WTC11 (cell line): Measurements from ENCODE around the gene DMBX1. TPM values are rescaled to one million over a fixed set of nuclear protein-coding genes. Genes with fewer than 3 reads are reported as not detected.

Experiments
- ATAC-seq: fragments of 200-7000 bp; cut with Tn5 transposase; 2 replicates; pipeline ENCODE4 v1.10.0; 2021; ENCODE audit warnings: mild to moderate bottlenecking, moderate library complexity
- CTCF ChIA-PET: fragments of 300-600 bp; sonication (Branson Sonifier 250); formaldehyde crosslinking; loops from one replicate; lab custom pipeline; 2021; ENCODE audit warnings: antibody characterized with exemption; lab: Charles Lee
- POLR2A ChIA-PET: fragments of 350-600 bp; sonication (Branson Sonifier 250); formaldehyde crosslinking; loops from one replicate; lab custom pipeline; 2021; ENCODE audit warnings: antibody characterized with exemption; lab: Charles Lee
- DNase-seq: peaks from one replicate; pipeline ENCODE4 v3.0.0; 2021; ENCODE audit warnings: low spot score
- H3K27ac Mint-ChIP-seq: 2 replicates; pipeline ENCODE4 v1.8.0; 2021; ENCODE audit warnings: mixed read lengths
- H3K27me3 Mint-ChIP-seq: 2 replicates; pipeline ENCODE4 v1.8.0; 2021; ENCODE audit warnings: low read depth, mild to moderate bottlenecking, moderate library complexity, mixed read lengths
- H3K36me3 Mint-ChIP-seq: 2 replicates; pipeline ENCODE4 v1.8.0; 2021; ENCODE audit warnings: mixed read lengths
- H3K4me1 Mint-ChIP-seq: 2 replicates; pipeline ENCODE4 v1.8.0; 2022; ENCODE audit warnings: mixed read lengths
- H3K4me3 Mint-ChIP-seq: 2 replicates; pipeline ENCODE4 v1.8.0; 2021; ENCODE audit warnings: mild to moderate bottlenecking, moderate library complexity, mixed read lengths
- H3K9me3 Mint-ChIP-seq: 2 replicates; pipeline ENCODE4 v1.8.0; 2021; ENCODE audit warnings: mixed read lengths
- ATF1 ChIP-seq: sonication (generic); formaldehyde crosslinking; IDR thresholded peaks from 2 replicates; pipeline ENCODE4 v1.8.1; 2023; ENCODE audit warnings: mild to moderate bottlenecking, moderate library complexity, missing genetic modification reagents
- CBFB ChIP-seq: sonication (generic); formaldehyde crosslinking; IDR thresholded peaks from 2 replicates; pipeline ENCODE4 v1.8.1; 2022; ENCODE audit warnings: mild to moderate bottlenecking, low read depth, missing genetic modification reagents
- ELF4 ChIP-seq: sonication (generic); formaldehyde crosslinking; IDR thresholded peaks from 2 replicates; pipeline ENCODE4 v1.8.1; 2022; ENCODE audit warnings: low read depth, mild to moderate bottlenecking, moderate library complexity, missing genetic modification reagents
- GTF2I ChIP-seq: fragments of 250-450 bp; sonication (Bioruptor Pico); conservative IDR thresholded peaks from 2 replicates; pipeline ENCODE4 v1.4.0; 2021; ENCODE audit warnings: mild to moderate bottlenecking
- IRF2 ChIP-seq: sonication (generic); formaldehyde crosslinking; IDR thresholded peaks from 2 replicates; pipeline ENCODE4 v1.8.0; 2022; ENCODE audit warnings: low read depth, missing genetic modification reagents, borderline replicate concordance
- JAZF1 ChIP-seq: fragments of 250-450 bp; sonication (Bioruptor Pico); IDR thresholded peaks from 2 replicates; pipeline ENCODE4 v1.9.0; 2021; ENCODE audit warnings: moderate library complexity, mild to moderate bottlenecking, inconsistent platforms
- MXD4 ChIP-seq: fragments of 250-450 bp; sonication (Bioruptor Pico); IDR thresholded peaks from 2 replicates; pipeline ENCODE4 v1.8.0; 2021; ENCODE audit warnings: mild to moderate bottlenecking, moderate library complexity, borderline replicate concordance
- NFATC4 ChIP-seq: fragments of 250-450 bp; sonication (Bioruptor Pico); IDR thresholded peaks from 2 replicates; pipeline ENCODE4 v1.9.0; 2021; ENCODE audit warnings: mild to moderate bottlenecking
- NFE2L1 ChIP-seq: sonication (generic); formaldehyde crosslinking; IDR thresholded peaks from 2 replicates; pipeline ENCODE4 v1.8.1; 2023; ENCODE audit warnings: missing genetic modification reagents
- RORB ChIP-seq: fragments of 250-450 bp; sonication (Bioruptor Pico); IDR thresholded peaks from 2 replicates; pipeline ENCODE4 v1.9.0; 2021; ENCODE audit warnings: mild to moderate bottlenecking
- SMAD3 ChIP-seq: sonication (generic); formaldehyde crosslinking; IDR thresholded peaks from 2 replicates; pipeline ENCODE4 v1.8.0; 2022; ENCODE audit warnings: missing genetic modification reagents, mild to moderate bottlenecking, borderline replicate concordance
- SMAD4 ChIP-seq: sonication (generic); formaldehyde crosslinking; IDR thresholded peaks from 2 replicates; pipeline ENCODE4 v1.8.0; 2022; ENCODE audit warnings: mild to moderate bottlenecking, missing genetic modification reagents
- TCF7 ChIP-seq: sonication (generic); formaldehyde crosslinking; IDR thresholded peaks from 2 replicates; pipeline ENCODE4 v1.8.0; 2022; ENCODE audit warnings: mild to moderate bottlenecking, low read depth, missing genetic modification reagents, moderate library complexity
- TEAD1 ChIP-seq: sonication (generic); formaldehyde crosslinking; IDR thresholded peaks from 2 replicates; pipeline ENCODE4 v1.8.0; 2022; ENCODE audit warnings: mild to moderate bottlenecking, missing genetic modification reagents
- ZBTB21 ChIP-seq: sonication (generic); formaldehyde crosslinking; IDR thresholded peaks from 2 replicates; pipeline ENCODE4 v1.8.1; 2023; ENCODE audit warnings: mild to moderate bottlenecking, missing genetic modification reagents, borderline replicate concordance
- ZNF219 ChIP-seq: sonication (generic); formaldehyde crosslinking; IDR thresholded peaks from 2 replicates; pipeline ENCODE4 v1.8.0; 2023; ENCODE audit warnings: missing genetic modification reagents, mild to moderate bottlenecking, borderline replicate concordance
- ZNF263 ChIP-seq: sonication (generic); formaldehyde crosslinking; IDR thresholded peaks from 2 replicates; pipeline ENCODE4 v1.8.1; 2022; ENCODE audit warnings: low read depth, mild to moderate bottlenecking, moderate library complexity, missing genetic modification reagents
- ZNF671 ChIP-seq: fragments of 250-450 bp; sonication (Bioruptor Pico); IDR thresholded peaks from 2 replicates; pipeline ENCODE4 v1.8.0; 2021; ENCODE audit warnings: mild to moderate bottlenecking
- total RNA-seq: library from RNA; stranded (reverse); gene quantifications from 3 replicates; pipeline ENCODE4 v1.2.3, GENCODE V29; 2021
- TF ChIP-seq, protein P1 (sequence below): sonication (generic); formaldehyde crosslinking; IDR thresholded peaks from 2 replicates; pipeline ENCODE4 v1.8.0; 2022; ENCODE audit warnings: mild to moderate bottlenecking, missing genetic modification reagents
- TF ChIP-seq, protein P2 (sequence below): sonication (generic); formaldehyde crosslinking; IDR thresholded peaks from 2 replicates; pipeline ENCODE4 v1.8.0; 2022; ENCODE audit warnings: missing genetic modification reagents
- TF ChIP-seq, protein P3 (sequence below): fragments of 250-450 bp; sonication (Bioruptor Pico); IDR thresholded peaks from 2 replicates; pipeline ENCODE4 v1.9.0; 2021; ENCODE audit warnings: moderate library complexity, mild to moderate bottlenecking, inconsistent platforms, borderline replicate concordance
- TF ChIP-seq, protein P4 (sequence below): sonication (generic); formaldehyde crosslinking; IDR thresholded peaks from 2 replicates; pipeline ENCODE4 v1.8.0; 2022; ENCODE audit warnings: mild to moderate bottlenecking, missing genetic modification reagents
- TF ChIP-seq, protein P5 (sequence below): fragments of 250-450 bp; sonication (Bioruptor Pico); conservative IDR thresholded peaks from 2 replicates; pipeline ENCODE4 v1.9.0; 2021; ENCODE audit warnings: mild to moderate bottlenecking
- TF ChIP-seq, protein P6 (sequence below): sonication (generic); formaldehyde crosslinking; IDR thresholded peaks from 2 replicates; pipeline ENCODE4 v1.8.1; 2023; ENCODE audit warnings: mild to moderate bottlenecking, missing genetic modification reagents, moderate library complexity

Gene DMBX1
- total RNA-seq, 1 experiment from 2014 or later, result 3.7 TPM

DNA sequence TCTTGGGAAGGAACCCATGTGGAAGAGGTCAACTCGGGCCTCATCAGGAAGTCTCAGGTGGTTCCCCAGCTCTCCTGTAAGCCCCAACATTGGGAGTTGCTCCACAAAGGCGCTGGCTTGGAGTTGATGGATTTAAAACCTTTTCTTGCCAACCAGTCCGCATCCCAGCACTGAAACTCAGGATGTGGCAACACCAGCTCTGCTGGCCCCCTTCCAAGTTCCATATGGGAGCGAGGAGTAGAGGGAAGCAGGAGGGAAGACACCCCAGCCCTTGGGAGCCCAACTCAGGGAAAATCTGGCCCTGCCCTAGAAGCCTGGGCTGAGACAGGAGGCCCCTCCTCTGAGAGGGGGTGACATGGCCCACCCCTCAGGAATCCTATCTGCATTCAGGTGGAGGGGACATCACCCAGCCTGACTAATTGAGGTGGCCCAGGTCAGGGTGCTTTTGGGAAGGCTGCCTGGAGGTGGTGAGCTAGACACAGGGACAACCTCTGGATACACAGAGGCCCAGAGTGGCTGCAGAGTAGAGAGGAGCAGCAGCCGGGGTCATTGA, 33.1 kb upstream of the DMBX1 start:
- H3K27ac Mint-ChIP-seq, result no peak overlapping the region
- peaks cover 63% of the 10 kb centered on the region for H3K27me3 Mint-ChIP-seq
- no peaks in the 10 kb centered on the region for H3K36me3 Mint-ChIP-seq
- no peak for TF ChIP-seq JAZF1 (CRISPR knock-in tag)
- TF ChIP-seq IRF2 (CRISPR knock-in tag), result no peak
- TF ChIP-seq SMAD3 (CRISPR knock-in tag), result no peak
- no peak for TF ChIP-seq ZNF263 (CRISPR knock-in tag)
- TF ChIP-seq, protein P1, sequence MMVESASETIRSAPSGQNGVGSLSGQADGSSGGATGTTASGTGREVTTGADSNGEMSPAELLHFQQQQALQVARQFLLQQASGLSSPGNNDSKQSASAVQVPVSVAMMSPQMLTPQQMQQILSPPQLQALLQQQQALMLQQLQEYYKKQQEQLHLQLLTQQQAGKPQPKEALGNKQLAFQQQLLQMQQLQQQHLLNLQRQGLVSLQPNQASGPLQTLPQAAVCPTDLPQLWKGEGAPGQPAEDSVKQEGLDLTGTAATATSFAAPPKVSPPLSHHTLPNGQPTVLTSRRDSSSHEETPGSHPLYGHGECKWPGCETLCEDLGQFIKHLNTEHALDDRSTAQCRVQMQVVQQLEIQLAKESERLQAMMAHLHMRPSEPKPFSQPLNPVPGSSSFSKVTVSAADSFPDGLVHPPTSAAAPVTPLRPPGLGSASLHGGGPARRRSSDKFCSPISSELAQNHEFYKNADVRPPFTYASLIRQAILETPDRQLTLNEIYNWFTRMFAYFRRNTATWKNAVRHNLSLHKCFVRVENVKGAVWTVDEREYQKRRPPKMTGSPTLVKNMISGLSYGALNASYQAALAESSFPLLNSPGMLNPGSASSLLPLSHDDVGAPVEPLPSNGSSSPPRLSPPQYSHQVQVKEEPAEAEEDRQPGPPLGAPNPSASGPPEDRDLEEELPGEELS (CRISPR knock-in tag), result no peak
- TF ChIP-seq CBFB (CRISPR knock-in tag), result no peak
- TF ChIP-seq TCF7 (CRISPR knock-in tag), result no peak
- TF ChIP-seq NFE2L1 (CRISPR knock-in tag), result no peak
- TF ChIP-seq NFATC4 (CRISPR knock-in tag), result no peak
- TF ChIP-seq ZNF219 (CRISPR knock-in tag), result no peak
- TF ChIP-seq, protein P2, sequence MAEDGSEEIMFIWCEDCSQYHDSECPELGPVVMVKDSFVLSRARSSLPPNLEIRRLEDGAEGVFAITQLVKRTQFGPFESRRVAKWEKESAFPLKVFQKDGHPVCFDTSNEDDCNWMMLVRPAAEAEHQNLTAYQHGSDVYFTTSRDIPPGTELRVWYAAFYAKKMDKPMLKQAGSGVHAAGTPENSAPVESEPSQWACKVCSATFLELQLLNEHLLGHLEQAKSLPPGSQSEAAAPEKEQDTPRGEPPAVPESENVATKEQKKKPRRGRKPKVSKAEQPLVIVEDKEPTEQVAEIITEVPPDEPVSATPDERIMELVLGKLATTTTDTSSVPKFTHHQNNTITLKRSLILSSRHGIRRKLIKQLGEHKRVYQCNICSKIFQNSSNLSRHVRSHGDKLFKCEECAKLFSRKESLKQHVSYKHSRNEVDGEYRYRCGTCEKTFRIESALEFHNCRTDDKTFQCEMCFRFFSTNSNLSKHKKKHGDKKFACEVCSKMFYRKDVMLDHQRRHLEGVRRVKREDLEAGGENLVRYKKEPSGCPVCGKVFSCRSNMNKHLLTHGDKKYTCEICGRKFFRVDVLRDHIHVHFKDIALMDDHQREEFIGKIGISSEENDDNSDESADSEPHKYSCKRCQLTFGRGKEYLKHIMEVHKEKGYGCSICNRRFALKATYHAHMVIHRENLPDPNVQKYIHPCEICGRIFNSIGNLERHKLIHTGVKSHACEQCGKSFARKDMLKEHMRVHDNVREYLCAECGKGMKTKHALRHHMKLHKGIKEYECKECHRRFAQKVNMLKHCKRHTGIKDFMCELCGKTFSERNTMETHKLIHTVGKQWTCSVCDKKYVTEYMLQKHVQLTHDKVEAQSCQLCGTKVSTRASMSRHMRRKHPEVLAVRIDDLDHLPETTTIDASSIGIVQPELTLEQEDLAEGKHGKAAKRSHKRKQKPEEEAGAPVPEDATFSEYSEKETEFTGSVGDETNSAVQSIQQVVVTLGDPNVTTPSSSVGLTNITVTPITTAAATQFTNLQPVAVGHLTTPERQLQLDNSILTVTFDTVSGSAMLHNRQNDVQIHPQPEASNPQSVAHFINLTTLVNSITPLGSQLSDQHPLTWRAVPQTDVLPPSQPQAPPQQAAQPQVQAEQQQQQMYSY (CRISPR knock-in tag), result no peak
- TF ChIP-seq, protein P3, sequence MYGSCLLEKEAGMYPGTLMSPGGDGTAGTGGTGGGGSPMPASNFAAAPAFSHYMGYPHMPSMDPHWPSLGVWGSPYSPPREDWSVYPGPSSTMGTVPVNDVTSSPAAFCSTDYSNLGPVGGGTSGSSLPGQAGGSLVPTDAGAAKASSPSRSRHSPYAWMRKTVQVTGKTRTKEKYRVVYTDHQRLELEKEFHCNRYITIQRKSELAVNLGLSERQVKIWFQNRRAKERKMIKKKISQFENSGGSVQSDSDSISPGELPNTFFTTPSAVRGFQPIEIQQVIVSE (CRISPR knock-in tag), result no peak
- TF ChIP-seq, protein P4, sequence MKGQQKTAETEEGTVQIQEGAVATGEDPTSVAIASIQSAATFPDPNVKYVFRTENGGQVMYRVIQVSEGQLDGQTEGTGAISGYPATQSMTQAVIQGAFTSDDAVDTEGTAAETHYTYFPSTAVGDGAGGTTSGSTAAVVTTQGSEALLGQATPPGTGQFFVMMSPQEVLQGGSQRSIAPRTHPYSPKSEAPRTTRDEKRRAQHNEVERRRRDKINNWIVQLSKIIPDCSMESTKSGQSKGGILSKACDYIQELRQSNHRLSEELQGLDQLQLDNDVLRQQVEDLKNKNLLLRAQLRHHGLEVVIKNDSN, result no peak
- TF ChIP-seq ZNF671 (CRISPR knock-in tag), result no peak
- H3K4me1 Mint-ChIP-seq, result peaks cover 36% of the 10 kb centered on the region
- ATAC-seq (peak; percentile 40), DNase-seq (no peak)
- H3K9me3 Mint-ChIP-seq, result no peaks in the 10 kb centered on the region
- ChIA-PET CTCF (interaction anchor here (6.1 kb wide), 1 partner anchor 10 kb away, joined by 48 read pairs; no protein-coding TSS in a partner anchor), POLR2A (no interaction called here)
- H3K4me3 Mint-ChIP-seq, result no peak overlapping the region

DNA sequence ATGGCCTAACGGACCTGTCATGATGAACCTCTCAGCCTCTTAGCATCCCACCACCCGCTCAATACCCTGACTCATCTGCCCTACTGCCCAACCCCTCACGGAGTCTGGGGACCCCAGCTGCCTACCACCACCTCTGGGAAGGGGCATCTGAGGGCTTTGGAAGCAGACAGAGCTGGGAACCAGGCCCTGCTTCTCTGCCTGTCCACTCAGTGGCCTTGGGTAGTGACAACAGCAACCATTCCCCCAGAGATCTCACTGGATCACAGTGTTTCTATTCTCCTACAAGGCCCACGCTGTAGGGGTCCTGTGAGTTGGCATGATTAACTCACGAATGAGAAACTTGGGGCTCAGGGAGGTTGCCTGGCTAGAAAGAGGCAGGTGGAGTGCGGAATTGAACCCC, 32.5 kb upstream of the DMBX1 start:
- peaks cover 62% of the 10 kb centered on the region for H3K27me3 Mint-ChIP-seq
- CTCF ChIA-PET, result interaction anchor here (1.2 to 6.1 kb wide), 2 partner anchors 10 to 71 kb away, joined by 3 to 48 read pairs; no protein-coding TSS in a partner anchor

More for the DNA sequence above, 32.5 kb upstream of the DMBX1 start:
- DNase-seq (no peak), ATAC-seq (no peak)
- POLR2A ChIA-PET, result no interaction called here
- no peaks in the 10 kb centered on the region for H3K36me3 Mint-ChIP-seq
- no peak overlapping the region for H3K4me3 Mint-ChIP-seq
- no peaks in the 10 kb centered on the region for H3K9me3 Mint-ChIP-seq
- no peak overlapping the region for H3K27ac Mint-ChIP-seq
- no peak for TF ChIP-seq ATF1
- no peak for TF ChIP-seq TEAD1 (CRISPR knock-in tag)
- TF ChIP-seq RORB (CRISPR knock-in tag), result no peak
- no peak for TF ChIP-seq TCF7 (CRISPR knock-in tag)
- TF ChIP-seq, protein P5, sequence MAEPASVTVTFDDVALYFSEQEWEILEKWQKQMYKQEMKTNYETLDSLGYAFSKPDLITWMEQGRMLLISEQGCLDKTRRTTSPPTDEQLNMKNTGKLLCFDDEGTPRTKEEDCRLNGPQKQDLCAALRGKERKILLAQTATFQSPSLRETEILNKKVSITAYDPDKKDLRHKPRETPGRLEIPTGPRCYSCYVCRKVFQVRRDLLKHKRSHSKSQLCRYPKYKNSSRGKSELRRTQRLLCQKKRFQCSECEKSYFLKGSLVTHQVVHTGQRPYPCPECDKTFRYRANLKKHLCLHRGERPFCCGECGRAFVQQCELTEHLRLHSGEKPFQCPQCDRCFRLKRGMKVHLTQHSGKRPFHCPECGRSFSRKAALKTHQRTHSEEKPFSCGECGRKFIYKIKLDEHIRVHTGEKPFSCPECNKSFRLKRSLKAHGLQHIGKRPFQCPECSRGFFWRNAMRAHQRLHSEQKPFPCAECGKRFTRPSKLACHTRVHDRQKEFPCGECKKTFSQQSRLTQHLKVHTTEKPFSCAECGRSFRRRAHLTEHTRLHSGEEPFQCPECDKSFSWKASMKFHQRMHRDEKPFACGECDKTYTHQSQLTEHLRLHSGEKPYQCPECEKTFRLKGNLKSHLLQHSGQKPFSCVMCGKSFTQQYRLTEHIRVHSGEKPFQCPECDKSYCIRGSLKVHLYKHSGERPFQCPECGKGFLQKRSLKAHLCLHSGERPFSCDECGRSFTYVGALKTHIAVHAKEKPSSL (CRISPR knock-in tag), result no peak
- TF ChIP-seq, protein P6, sequence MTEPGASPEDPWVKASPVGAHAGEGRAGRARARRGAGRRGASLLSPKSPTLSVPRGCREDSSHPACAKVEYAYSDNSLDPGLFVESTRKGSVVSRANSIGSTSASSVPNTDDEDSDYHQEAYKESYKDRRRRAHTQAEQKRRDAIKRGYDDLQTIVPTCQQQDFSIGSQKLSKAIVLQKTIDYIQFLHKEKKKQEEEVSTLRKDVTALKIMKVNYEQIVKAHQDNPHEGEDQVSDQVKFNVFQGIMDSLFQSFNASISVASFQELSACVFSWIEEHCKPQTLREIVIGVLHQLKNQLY, result no peak
- TF ChIP-seq SMAD4 (CRISPR knock-in tag), result no peak
- TF ChIP-seq MXD4 (CRISPR knock-in tag), result no peak
- TF ChIP-seq ZBTB21 (CRISPR knock-in tag), result no peak
- TF ChIP-seq ZNF219 (CRISPR knock-in tag), result no peak
- no peak for TF ChIP-seq ELF4 (CRISPR knock-in tag)
- TF ChIP-seq GTF2I, result no peak
- peaks cover 39% of the 10 kb centered on the region for H3K4me1 Mint-ChIP-seq
